Measurements from ENCODE around the gene UBE2E3.

DNA sequence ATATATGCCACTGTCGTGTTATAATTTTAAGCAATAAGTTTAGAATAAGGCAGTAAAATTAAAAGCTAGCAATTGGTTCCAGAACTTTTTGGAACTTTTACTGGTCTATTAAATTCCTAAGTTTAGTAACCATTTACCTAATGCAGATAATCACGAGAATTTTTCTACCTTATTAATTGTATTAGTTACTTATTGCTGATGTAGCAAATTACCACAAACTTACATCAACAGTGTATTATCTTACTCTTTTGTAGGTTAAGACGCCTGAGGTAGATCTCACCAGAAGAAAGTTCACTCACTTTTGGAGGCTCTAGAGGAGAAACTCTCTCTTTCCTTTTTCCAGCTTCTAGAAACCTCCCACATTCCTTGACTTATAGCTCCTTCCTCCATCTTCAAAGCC lies 14.0 kb upstream of the UBE2E3 start:
- TF ChIP-seq, protein P1, sequence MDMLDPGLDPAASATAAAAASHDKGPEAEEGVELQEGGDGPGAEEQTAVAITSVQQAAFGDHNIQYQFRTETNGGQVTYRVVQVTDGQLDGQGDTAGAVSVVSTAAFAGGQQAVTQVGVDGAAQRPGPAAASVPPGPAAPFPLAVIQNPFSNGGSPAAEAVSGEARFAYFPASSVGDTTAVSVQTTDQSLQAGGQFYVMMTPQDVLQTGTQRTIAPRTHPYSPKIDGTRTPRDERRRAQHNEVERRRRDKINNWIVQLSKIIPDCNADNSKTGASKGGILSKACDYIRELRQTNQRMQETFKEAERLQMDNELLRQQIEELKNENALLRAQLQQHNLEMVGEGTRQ (IDR thresholded peaks at IDR 0.05; ENCODE audit: low read depth, low read length) = no peak
- TF ChIP-seq, protein P2, sequence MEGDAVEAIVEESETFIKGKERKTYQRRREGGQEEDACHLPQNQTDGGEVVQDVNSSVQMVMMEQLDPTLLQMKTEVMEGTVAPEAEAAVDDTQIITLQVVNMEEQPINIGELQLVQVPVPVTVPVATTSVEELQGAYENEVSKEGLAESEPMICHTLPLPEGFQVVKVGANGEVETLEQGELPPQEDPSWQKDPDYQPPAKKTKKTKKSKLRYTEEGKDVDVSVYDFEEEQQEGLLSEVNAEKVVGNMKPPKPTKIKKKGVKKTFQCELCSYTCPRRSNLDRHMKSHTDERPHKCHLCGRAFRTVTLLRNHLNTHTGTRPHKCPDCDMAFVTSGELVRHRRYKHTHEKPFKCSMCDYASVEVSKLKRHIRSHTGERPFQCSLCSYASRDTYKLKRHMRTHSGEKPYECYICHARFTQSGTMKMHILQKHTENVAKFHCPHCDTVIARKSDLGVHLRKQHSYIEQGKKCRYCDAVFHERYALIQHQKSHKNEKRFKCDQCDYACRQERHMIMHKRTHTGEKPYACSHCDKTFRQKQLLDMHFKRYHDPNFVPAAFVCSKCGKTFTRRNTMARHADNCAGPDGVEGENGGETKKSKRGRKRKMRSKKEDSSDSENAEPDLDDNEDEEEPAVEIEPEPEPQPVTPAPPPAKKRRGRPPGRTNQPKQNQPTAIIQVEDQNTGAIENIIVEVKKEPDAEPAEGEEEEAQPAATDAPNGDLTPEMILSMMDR (conservative IDR thresholded peaks at IDR 0.05; ENCODE audit: low read depth, low read length) = no peak
